ENCODE measurements around the gene TRPC4. TPM values are rescaled to one million over a fixed set of nuclear protein-coding genes. Genes with fewer than 3 reads are reported as not detected.

TRPC4 gene
- total RNA-seq, 4 donors from 2014 or later = 0.60 to 1.2 (median 1.1) TPM; not detected in 1

DNA sequence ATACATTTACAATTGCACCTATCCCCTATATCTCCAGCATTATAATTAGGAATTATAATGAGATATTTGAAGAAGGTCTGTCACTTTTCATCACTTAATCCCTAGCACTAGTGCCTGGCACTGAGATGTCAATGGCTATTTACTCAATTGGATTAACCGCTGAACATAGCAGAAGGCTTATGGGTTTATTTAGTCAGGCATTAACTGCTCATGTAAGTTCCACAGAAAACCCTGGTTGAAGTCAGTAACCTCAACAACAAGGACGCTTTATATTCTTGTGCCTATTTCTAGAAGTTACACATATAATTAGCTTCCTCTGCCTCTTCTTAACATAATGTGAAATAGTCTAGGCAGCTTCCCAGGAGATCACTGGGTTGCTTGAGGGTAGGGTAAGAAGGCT lies 163.5 kb downstream of the TRPC4 start:
- Histone ChIP-seq H3K27me3 (no peaks in the 10 kb centered on the region), H3K27ac (no peak overlapping the region), H3K4me3 (no peak overlapping the region), H3K36me3 (no peaks in the 10 kb centered on the region), H3K9me3 (no peaks in the 10 kb centered on the region), H3K4me1 (no peaks in the 10 kb centered on the region)
- no peak for DNase-seq (ENCODE audit: low spot score in 2 of 2)
- TF ChIP-seq POLR2A (IDR thresholded peaks at IDR 0.05) (no peak), EP300 (IDR thresholded peaks at IDR 0.05) (no peak)
- TF ChIP-seq, protein P1, sequence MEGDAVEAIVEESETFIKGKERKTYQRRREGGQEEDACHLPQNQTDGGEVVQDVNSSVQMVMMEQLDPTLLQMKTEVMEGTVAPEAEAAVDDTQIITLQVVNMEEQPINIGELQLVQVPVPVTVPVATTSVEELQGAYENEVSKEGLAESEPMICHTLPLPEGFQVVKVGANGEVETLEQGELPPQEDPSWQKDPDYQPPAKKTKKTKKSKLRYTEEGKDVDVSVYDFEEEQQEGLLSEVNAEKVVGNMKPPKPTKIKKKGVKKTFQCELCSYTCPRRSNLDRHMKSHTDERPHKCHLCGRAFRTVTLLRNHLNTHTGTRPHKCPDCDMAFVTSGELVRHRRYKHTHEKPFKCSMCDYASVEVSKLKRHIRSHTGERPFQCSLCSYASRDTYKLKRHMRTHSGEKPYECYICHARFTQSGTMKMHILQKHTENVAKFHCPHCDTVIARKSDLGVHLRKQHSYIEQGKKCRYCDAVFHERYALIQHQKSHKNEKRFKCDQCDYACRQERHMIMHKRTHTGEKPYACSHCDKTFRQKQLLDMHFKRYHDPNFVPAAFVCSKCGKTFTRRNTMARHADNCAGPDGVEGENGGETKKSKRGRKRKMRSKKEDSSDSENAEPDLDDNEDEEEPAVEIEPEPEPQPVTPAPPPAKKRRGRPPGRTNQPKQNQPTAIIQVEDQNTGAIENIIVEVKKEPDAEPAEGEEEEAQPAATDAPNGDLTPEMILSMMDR (IDR thresholded peaks at IDR 0.05) = no peak
- 70 to 71% methylated on average over 2 of the region's 2 CpGs for WGBS, 2 donors

DNA sequence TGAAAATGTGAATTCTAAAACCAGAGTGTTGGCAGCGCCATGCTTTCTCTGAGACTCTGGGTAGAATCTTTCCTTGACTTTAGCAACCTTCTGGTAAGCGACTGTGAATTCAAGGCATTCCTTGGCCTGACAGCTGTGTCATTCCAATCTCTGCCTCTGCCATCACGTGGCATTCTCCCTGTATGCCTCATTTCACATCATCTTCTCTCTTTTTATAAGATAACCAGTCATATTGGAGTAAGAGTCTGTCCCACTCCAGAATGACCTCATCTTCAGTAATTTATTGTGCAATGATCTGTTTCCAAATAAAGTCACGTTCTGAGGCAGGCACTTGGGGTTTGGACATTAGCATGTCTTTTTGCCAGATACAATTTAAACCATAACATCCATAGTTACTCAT lies 167.6 kb downstream of the TRPC4 start:
- 57 to 58% methylated on average over 4 of the region's 4 CpGs for WGBS, 2 donors
- no peaks in the 10 kb centered on the region for H3K4me1 ChIP-seq
- TF ChIP-seq EP300 (IDR thresholded peaks at IDR 0.05) = peak in 1 of 2 donors; percentile 50
- TF ChIP-seq, protein P1 (IDR thresholded peaks at IDR 0.05) = no peak
- no peak overlapping the region for H3K4me3 ChIP-seq
- H3K9me3 ChIP-seq = no peaks in the 10 kb centered on the region
- no peaks in the 10 kb centered on the region for H3K27me3 ChIP-seq
- DNase-seq (ENCODE audit: low spot score in 2 of 2) = peak in 1 of 2 donors; percentile 12
- peak overlapping the region in 1 of 4 donors; percentile 3 for H3K27ac ChIP-seq
- H3K36me3 ChIP-seq = no peaks in the 10 kb centered on the region

DNA sequence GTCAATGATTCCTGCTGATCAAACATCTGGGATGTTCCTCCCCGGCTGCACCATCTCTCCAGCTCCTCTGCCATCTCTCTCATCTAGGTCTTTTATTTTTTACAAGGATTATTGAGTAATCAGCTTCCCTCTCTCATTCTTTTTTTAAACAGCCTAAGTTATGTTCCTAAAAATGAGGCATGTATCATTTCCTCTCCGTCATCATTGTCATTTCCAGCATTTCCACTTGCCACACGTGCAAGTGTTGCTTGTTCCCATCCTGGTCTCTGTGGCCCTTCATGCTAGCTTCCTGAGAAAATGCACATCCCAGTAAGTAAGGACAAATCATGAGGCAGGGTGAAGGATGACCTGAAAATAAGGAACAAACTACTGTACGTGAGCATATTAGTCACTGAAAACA lies 168.3 kb downstream of the TRPC4 start:
- 50 to 63% methylated on average over 4 of the region's 4 CpGs for WGBS, 2 donors
- Histone ChIP-seq H3K27ac (peak overlapping the region in 1 of 4 donors; percentile 3), H3K4me1 (no peaks in the 10 kb centered on the region), H3K9me3 (no peaks in the 10 kb centered on the region), H3K27me3 (no peaks in the 10 kb centered on the region), H3K4me3 (no peak overlapping the region), H3K36me3 (no peaks in the 10 kb centered on the region)
- DNase-seq (ENCODE audit: low spot score in 2 of 2) = peak in 1 of 2 donors; percentile 9
- no peak for TF ChIP-seq POLR2A (IDR thresholded peaks at IDR 0.05)
- TF ChIP-seq EP300 (IDR thresholded peaks at IDR 0.05) = peak in 1 of 2 donors; percentile 47
- TF ChIP-seq, protein P1 (IDR thresholded peaks at IDR 0.05) = no peak

DNA sequence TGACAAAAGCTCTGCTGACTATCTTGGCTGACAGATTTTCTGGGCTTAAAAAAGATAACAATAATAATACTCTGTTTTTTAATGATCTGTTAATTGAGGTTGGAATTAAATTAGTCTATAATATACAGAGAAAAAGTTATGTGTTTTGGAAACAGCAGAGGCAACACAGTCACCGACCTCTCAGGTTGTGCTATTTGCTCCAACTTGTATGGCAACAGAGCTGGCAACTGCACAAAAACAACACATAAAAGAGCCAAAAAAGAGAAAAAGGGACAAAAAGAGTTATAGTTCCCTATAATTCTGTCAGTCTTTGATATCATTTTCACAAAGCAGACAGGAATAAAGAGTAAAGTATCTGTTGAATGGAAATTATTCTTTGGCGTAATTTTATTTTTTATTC lies 168.7 kb downstream of the TRPC4 start:
- no peak overlapping the region for H3K4me3 ChIP-seq
- H3K27me3 ChIP-seq = no peaks in the 10 kb centered on the region
- no peaks in the 10 kb centered on the region for H3K4me1 ChIP-seq
- H3K27ac ChIP-seq = peak overlapping the region in 1 of 4 donors; percentile 3
- no peaks in the 10 kb centered on the region for H3K36me3 ChIP-seq
- peak in 1 of 2 donors; percentile 26 for DNase-seq (ENCODE audit: low spot score in 2 of 2)
- no peak for TF ChIP-seq EP300 (IDR thresholded peaks at IDR 0.05)
- TF ChIP-seq, protein P1 (IDR thresholded peaks at IDR 0.05) = no peak
- no peak for TF ChIP-seq POLR2A (IDR thresholded peaks at IDR 0.05)
- WGBS, 2 donors = 66 to 69% methylated on average over 2 of the region's 2 CpGs
- H3K9me3 ChIP-seq = no peaks in the 10 kb centered on the region

DNA sequence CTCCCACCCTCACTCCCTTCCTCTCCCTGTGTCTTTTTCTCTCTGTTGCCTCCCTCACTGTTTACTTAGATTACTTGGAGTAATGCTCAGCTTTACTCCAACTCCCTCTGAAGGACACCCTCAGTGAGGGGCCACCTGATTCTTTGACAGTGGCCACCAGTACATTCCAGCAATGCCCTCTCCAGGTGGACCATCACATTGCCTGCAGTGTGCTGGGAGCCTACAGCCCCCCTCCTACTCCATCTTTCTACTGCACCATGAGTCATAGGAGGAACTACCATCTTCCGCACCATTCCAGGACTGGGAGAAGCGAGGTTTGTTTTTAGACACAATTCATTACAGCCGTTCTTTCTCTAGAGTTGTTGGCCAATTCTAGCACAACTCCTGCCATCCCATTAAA lies 174.4 kb downstream of the TRPC4 start:
- H3K4me3 ChIP-seq = no peak overlapping the region
- no peak overlapping the region for H3K27ac ChIP-seq
- no peaks in the 10 kb centered on the region for H3K9me3 ChIP-seq

More for the DNA sequence above, 174.4 kb downstream of the TRPC4 start:
- DNase-seq (ENCODE audit: low spot score in 2 of 2) = no peak
- Histone ChIP-seq H3K36me3 (no peaks in the 10 kb centered on the region), H3K27me3 (no peaks in the 10 kb centered on the region), H3K4me1 (no peaks in the 10 kb centered on the region)
- 94% methylated on average over 3 of the region's 3 CpGs for WGBS, 2 donors
- TF ChIP-seq EP300 (IDR thresholded peaks at IDR 0.05) (no peak), POLR2A (IDR thresholded peaks at IDR 0.05) (no peak)
- TF ChIP-seq, protein P1 (IDR thresholded peaks at IDR 0.05) = no peak
